GM21390 (cell line): ENCODE results near the gene FAM9C.
"Not testable (repeated sequence)": the region's sequence is repeated elsewhere in the genome, so short reads cannot be mapped to it uniquely, and the experiment has no call there.

Source experiments
- ATAC-seq: cut with Tn5 transposase; IDR thresholded peaks from one replicate; pipeline ENCODE4 v1.9.1; 2021; ENCODE audit not compliant: unreplicated experiment

FAM9C gene

GRCh38 chrX:13044441-13044840, at the start of gene FAM9C:
TSS of gene FAM9C (minus strand) at chrX:13044620. CDS start at chrX:13043789, 831 bp downstream.
- ATAC-seq = no peak

GRCh38 chrX:13093529-13094140, 49.2 kb upstream of the FAM9C start:
- ATAC-seq = no peak

GRCh38 chrX:13092455-13092941, 48.1 kb upstream of the FAM9C start:
- peak; percentile 64 for ATAC-seq

GRCh38 chrX:13091111-13091765, 46.8 kb upstream of the FAM9C start:
- ATAC-seq = no peak

GRCh38 chrX:13090339-13091110, 46.1 kb upstream of the FAM9C start:
- no peak for ATAC-seq

- no peak for ATAC-seq
Observed at GRCh38 chrX:13090027-13090338, 45.6 kb upstream of the FAM9C start.

- no peak for ATAC-seq
Observed at GRCh38 chrX:13088156-13088487, 43.7 kb upstream of the FAM9C start.

GRCh38 chrX:13087322-13088155, 43.1 kb upstream of the FAM9C start:
- ATAC-seq = peak; percentile 56

GRCh38 chrX:13086793-13087321, 42.4 kb upstream of the FAM9C start:
- ATAC-seq = not testable (repeated sequence)

- no peak for ATAC-seq
Observed at GRCh38 chrX:13086076-13086475, 41.7 kb upstream of the FAM9C start.

- no peak for ATAC-seq
Observed at GRCh38 chrX:13085526-13085925, 41.1 kb upstream of the FAM9C start.

GRCh38 chrX:13084611-13085010, 40.2 kb upstream of the FAM9C start:
- no peak for ATAC-seq

GRCh38 chrX:13083755-13084326, 39.4 kb upstream of the FAM9C start:
- ATAC-seq = not testable (repeated sequence)

GRCh38 chrX:13082206-13083065, 38.0 kb upstream of the FAM9C start:
- no peak for ATAC-seq

GRCh38 chrX:13081395-13082205, 37.2 kb upstream of the FAM9C start:
- peak; percentile 54 for ATAC-seq

GRCh38 chrX:13080128-13080795, 35.8 kb upstream of the FAM9C start:
- no peak for ATAC-seq

- ATAC-seq = no peak
Observed at GRCh38 chrX:13078739-13079444, 34.5 kb upstream of the FAM9C start.

- no peak for ATAC-seq
Observed at GRCh38 chrX:13077168-13077567, 32.7 kb upstream of the FAM9C start.
